Stimulated activated naive CD8-positive, alpha-beta T cell treated with anti-CD3 and anti-CD28 coated beads, Interleukin-15, Interleukin-2, amounts not matched to agents 100 U/mL and 50 U/mL, for 24 hours (primary cell): ENCODE measurements around the gene SIGLEC15.
"Not testable (repeated sequence)": the region's sequence is repeated elsewhere in the genome, so short reads cannot be mapped to it uniquely, and the experiment has no call there.

Experiments
- ATAC-seq: fragments of 150-1000 bp; cut with Tn5 transposase; one replicate; pipeline ENCODE4 v1.10.0; 2021
- DNase-seq: peaks from one replicate; pipeline ENCODE4 v3.0.0; 2021

The SIGLEC15 gene

GRCh38 chr18:45820106-45820745 is 5.2 kb upstream of the SIGLEC15 start:
- ATAC-seq (no peak), DNase-seq (no peak)

- DNase-seq (no peak), ATAC-seq (no peak)
Observed at GRCh38 chr18:45821026-45821425, 4.4 kb upstream of the SIGLEC15 start.

- ATAC-seq, result no peak
- no peak for DNase-seq
Observed at GRCh38 chr18:45821711-45822110, 3.8 kb upstream of the SIGLEC15 start.

GRCh38 chr18:45826084-45826483 is 609 bp downstream of the SIGLEC15 start:
- no peak for ATAC-seq

GRCh38 chr18:45826716-45827115 is 1.2 kb downstream of the SIGLEC15 start:
- ATAC-seq, DNase-seq: not testable (repeated sequence)

More at GRCh38 chr18:45826084-45826483, 609 bp downstream of the SIGLEC15 start:
- DNase-seq, result no peak

- DNase-seq (no peak), ATAC-seq (no peak)
Observed at GRCh38 chr18:45828917-45829811, 3.7 kb downstream of the SIGLEC15 start.

GRCh38 chr18:45829855-45830254 is 4.4 kb downstream of the SIGLEC15 start:
- no peak for DNase-seq
- no peak for ATAC-seq

GRCh38 chr18:45830917-45831316 is 5.4 kb downstream of the SIGLEC15 start:
- DNase-seq (no peak), ATAC-seq (no peak)

GRCh38 chr18:45833846-45834245 is 8.4 kb downstream of the SIGLEC15 start:
- no peak for DNase-seq
- ATAC-seq, result no peak

- DNase-seq (no peak), ATAC-seq (no peak)
Observed at GRCh38 chr18:45834306-45834705, 8.8 kb downstream of the SIGLEC15 start.

- DNase-seq, result no peak
- ATAC-seq, result no peak
Observed at GRCh38 chr18:45835057-45835636, 9.7 kb downstream of the SIGLEC15 start.

- ATAC-seq (no peak), DNase-seq (no peak)
Observed at GRCh38 chr18:45836242-45837205, 11.0 kb downstream of the SIGLEC15 start.

- DNase-seq, result peak; percentile 54
Observed at GRCh38 chr18:45837283-45838070, 12.0 kb downstream of the SIGLEC15 start.

GRCh38 chr18:45838302-45839070 is 13.0 kb downstream of the SIGLEC15 start:
- ATAC-seq (no peak), DNase-seq (no peak)

More at GRCh38 chr18:45837283-45838070, 12.0 kb downstream of the SIGLEC15 start:
- ATAC-seq, result peak; percentile 74

GRCh38 chr18:45839414-45840395 is 14.2 kb downstream of the SIGLEC15 start:
- peak; percentile 24 for DNase-seq
- peak; percentile 40 for ATAC-seq

- DNase-seq (no peak), ATAC-seq (no peak)
Observed at GRCh38 chr18:45841060-45841764, 15.7 kb downstream of the SIGLEC15 start.

GRCh38 chr18:45841765-45842442 is 16.4 kb downstream of the SIGLEC15 start:
- ATAC-seq (no peak), DNase-seq (no peak)

- DNase-seq (no peak), ATAC-seq (no peak)
Observed at GRCh38 chr18:45843019-45843418, 17.5 kb downstream of the SIGLEC15 start.
